Activated T-cell treated with anti-CD3 and anti-CD28 coated beads, Interleukin-2, amount 50 U/mL, for 72 hours (primary cell): ENCODE results near the gene PDGFB. TPM values are rescaled to one million over a fixed set of nuclear protein-coding genes. Genes with fewer than 3 reads are reported as not detected.

Source experiments
- ATAC-seq, 2 donors: fragments of 150-1000 bp; cut with Tn5 transposase; replicated peaks in 1 of 2; 2 replicates each; pipeline ENCODE4 v1.10.0; 2021; ENCODE audit warnings: moderate library complexity in 2 of 2, mild to moderate bottlenecking in 1 of 2
- DNase-seq, 2 donors: peaks; one replicate each; pipeline ENCODE4 v3.0.0; 2021 to 2022; ENCODE audit warnings: mixed read lengths in 1 of 2
- H3K27ac Mint-ChIP-seq: one replicate; pipeline ENCODE4 v1.8.0; 2022; ENCODE audit warnings: mild to moderate bottlenecking, moderate library complexity, mixed read lengths
- H3K27me3 Mint-ChIP-seq: one replicate; pipeline ENCODE4 v1.8.0; 2022; ENCODE audit warnings: low read depth, mixed read lengths
- H3K36me3 Mint-ChIP-seq, 2 donors: one replicate each; pipeline ENCODE4 v1.8.0; 2022; ENCODE audit warnings: mixed read lengths in 2 of 2, mild to moderate bottlenecking in 1 of 2; ENCODE audit not compliant: insufficient read depth in 2 of 2
- H3K4me1 Mint-ChIP-seq: one replicate; pipeline ENCODE4 v1.8.0; 2022; ENCODE audit warnings: low read depth, mixed read lengths
- H3K4me3 Mint-ChIP-seq, 2 donors: one replicate each; pipeline ENCODE4 v1.8.0; 2022; ENCODE audit warnings: mild to moderate bottlenecking in 2 of 2, mixed read lengths in 2 of 2, moderate library complexity in 2 of 2
- H3K9me3 Mint-ChIP-seq, 2 donors: one replicate each; pipeline ENCODE4 v1.8.0; 2022; ENCODE audit warnings: mixed read lengths in 2 of 2
- total RNA-seq, 2 donors: library from RNA; stranded (reverse); gene quantifications; one replicate each; pipeline ENCODE4 v1.2.3, GENCODE V29; 2022

Gene PDGFB
- total RNA-seq, 2 donors from 2014 or later: 2.9 to 4.6 TPM

DNA sequence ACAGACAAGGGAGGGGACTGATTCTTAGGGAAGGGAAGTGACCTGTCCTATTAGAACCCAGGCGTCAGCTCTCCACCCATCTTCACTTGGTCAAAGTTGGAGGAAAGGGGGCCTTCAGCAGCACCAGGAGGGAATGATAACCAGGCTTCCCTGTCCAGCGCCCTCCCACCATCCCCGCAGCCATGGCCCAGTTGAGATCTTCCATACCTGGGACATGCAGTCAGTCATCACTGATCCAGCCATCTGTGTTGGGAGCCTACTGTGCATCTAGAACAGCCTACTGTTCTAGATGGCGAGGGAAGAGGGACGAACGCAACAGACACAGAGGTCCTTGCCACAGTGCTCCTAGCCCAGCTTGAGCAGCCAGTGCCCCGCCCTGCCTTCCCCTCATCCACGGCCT is 40.6 kb downstream of the PDGFB start:
- ATAC-seq (no peak), DNase-seq (no peak)
- Mint-ChIP-seq H3K4me3 (no peak overlapping the region), H3K36me3 (no peaks in the 10 kb centered on the region), H3K4me1 (peaks cover 26% of the 10 kb centered on the region), H3K9me3 (no peaks in the 10 kb centered on the region), H3K27me3 (peaks cover 18% of the 10 kb centered on the region), H3K27ac (no peak overlapping the region)

DNA sequence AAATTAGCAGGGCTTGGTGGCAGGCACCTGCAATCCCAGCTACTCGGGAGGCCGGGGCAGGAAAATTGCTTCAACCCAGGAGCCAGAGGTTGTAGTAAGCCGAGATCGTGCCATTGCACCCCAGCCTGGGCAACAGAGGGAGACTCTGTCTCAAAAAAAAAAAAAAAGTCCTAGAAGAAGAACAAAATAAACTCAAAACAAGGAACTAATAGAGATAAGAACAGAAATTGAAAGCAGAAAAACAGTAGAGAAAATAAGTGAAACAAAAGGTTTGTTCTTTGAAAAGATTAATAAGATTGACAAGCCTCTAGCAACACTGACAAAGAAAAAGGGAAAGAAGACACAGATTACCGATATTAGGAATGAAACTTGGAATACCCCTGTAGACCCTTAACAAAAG is 47.2 kb downstream of the PDGFB start:
- Mint-ChIP-seq H3K27ac (no peak overlapping the region), H3K9me3 (peaks cover 0 to 3% of the 10 kb centered on the region in 2 donors), H3K27me3 (no peaks in the 10 kb centered on the region), H3K4me3 (no peak overlapping the region), H3K36me3 (peaks cover 3% of the 10 kb centered on the region in 2 donors), H3K4me1 (no peaks in the 10 kb centered on the region)
- ATAC-seq (no peak), DNase-seq (no peak)

DNA sequence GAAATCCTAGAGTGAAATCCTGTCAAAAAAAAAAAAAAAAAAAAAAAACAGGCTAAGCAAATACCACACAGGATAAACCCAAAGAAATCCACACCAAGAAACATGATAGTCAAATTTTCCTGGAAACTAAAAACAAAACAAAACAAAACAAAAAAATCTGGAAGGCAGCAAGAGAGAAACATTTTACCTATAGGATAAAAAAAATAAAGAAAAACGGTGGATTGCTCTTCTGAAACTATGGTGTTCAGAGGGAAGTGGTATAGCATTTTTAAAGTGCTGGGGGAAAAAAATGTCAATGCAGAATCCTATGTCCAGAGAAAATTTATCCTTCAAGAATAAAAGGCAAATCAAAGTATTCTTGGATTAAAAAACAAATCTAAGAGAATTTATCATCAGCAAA is 50.7 kb downstream of the PDGFB start:
- H3K4me3 Mint-ChIP-seq: no peak overlapping the region
- H3K4me1 Mint-ChIP-seq: no peaks in the 10 kb centered on the region
- ATAC-seq: no peak
- peaks cover 3% of the 10 kb centered on the region in 2 donors for H3K36me3 Mint-ChIP-seq
- no peaks in the 10 kb centered on the region for H3K27me3 Mint-ChIP-seq
- DNase-seq: no peak
- H3K27ac Mint-ChIP-seq: peak overlapping the region; percentile 39
- peaks cover 0 to 3% of the 10 kb centered on the region in 2 donors for H3K9me3 Mint-ChIP-seq

DNA sequence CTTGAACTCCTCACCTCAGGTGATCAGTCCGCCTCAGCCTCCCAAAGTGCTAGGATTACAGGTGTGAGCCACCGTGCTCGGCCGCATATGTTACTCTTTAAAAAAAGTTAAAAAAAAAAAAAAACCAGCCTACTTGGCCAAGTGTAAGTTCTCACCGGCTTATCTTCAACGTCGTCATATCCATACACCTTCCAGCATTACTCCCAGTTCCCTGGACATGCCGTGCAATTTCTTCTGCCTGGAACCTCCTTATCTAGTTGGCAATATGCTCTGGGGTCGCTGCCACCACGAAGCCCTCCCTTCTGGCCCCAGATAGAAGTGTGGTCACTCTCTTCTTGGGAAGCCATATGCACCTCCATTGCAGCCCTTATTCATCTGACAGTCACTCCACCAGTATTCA is 56.0 kb downstream of the PDGFB start:
- H3K36me3 Mint-ChIP-seq: peaks cover 0 to 3% of the 10 kb centered on the region in 2 donors
- no peak overlapping the region for H3K4me3 Mint-ChIP-seq
- no peaks in the 10 kb centered on the region for H3K4me1 Mint-ChIP-seq
- no peaks in the 10 kb centered on the region for H3K9me3 Mint-ChIP-seq
- H3K27ac Mint-ChIP-seq: no peak overlapping the region
- ATAC-seq (no peak), DNase-seq (no peak)
- no peaks in the 10 kb centered on the region for H3K27me3 Mint-ChIP-seq

DNA sequence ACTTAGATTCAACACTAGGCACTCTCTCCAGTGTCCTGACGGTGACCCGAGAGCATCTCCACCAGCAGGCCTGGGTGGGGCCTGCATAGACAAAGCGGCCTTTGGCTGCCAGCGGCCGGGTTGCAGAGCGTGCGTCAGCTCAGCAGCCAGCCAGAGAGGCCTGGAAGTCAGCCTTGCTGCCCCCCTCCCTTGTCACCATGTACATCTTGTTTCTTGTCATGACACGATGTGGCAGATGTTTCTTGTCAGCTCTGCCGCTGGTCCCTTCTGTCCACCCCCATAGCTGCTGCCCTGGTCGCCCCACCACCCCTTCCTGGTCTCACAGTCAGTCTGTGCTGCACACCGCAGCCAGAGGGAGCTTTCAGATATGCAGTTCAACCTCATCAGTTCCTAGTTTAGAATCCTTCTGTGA is 59.2 kb downstream of the PDGFB start:
- no peak overlapping the region for H3K27ac Mint-ChIP-seq
- H3K4me1 Mint-ChIP-seq: no peaks in the 10 kb centered on the region
- H3K36me3 Mint-ChIP-seq: peaks cover 0 to 1% of the 10 kb centered on the region in 2 donors
- DNase-seq (no peak), ATAC-seq (no peak)
- H3K9me3 Mint-ChIP-seq: no peaks in the 10 kb centered on the region
- no peaks in the 10 kb centered on the region for H3K27me3 Mint-ChIP-seq
- H3K4me3 Mint-ChIP-seq: no peak overlapping the region

DNA sequence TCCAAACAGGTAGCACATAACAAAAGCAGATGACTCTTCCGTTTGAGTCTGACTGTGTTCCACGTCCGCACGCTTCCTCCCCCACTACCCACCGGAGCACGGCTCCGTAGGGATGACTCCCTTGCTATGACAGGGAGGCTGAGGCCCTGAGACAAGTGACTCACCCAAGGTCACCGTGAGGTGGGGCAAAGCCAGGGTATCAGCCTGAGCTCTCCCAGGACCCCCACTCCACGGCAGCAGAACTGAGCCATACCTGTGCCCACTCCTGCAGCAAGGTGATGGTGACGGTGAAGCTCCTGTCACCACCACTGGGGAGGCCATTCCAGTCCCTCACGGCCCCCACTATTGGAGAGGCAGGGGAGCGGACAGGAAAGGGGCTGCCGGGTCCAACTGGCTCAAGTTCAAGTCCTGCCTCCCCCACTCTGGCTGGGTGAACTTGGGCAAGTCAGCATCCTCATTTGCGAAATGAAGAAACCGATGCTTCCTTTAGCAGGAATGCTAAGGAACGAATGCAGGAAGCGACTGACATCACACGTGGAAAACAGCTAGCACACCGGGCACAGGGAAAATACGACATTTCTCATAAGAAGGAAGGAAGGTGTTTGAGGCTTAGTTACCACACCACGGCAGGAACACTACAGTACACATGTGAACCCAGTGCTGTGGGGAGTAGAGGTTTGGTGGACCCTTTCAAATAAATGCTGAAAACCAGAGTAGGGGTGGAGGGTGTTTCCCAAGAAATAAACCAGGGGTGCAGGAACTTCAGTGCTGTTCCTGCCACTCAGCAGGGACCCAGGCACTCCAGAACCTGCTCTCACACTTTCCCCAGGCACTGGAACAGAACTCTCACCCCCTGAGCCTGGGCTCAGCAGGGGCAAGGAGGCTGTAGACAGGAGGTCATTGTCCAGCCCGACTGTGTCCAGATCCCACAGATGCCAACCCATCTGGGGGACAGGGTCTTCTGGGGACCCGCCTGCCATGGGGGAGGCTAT is 59.9 kb downstream of the PDGFB start:
- H3K27me3 Mint-ChIP-seq: no peaks in the 10 kb centered on the region
- no peak overlapping the region for H3K4me3 Mint-ChIP-seq
- H3K9me3 Mint-ChIP-seq: no peaks in the 10 kb centered on the region
- H3K36me3 Mint-ChIP-seq: peaks cover 0 to 1% of the 10 kb centered on the region in 2 donors
- DNase-seq (no peak), ATAC-seq (no peak)
- no peak overlapping the region for H3K27ac Mint-ChIP-seq
- H3K4me1 Mint-ChIP-seq: no peaks in the 10 kb centered on the region

DNA sequence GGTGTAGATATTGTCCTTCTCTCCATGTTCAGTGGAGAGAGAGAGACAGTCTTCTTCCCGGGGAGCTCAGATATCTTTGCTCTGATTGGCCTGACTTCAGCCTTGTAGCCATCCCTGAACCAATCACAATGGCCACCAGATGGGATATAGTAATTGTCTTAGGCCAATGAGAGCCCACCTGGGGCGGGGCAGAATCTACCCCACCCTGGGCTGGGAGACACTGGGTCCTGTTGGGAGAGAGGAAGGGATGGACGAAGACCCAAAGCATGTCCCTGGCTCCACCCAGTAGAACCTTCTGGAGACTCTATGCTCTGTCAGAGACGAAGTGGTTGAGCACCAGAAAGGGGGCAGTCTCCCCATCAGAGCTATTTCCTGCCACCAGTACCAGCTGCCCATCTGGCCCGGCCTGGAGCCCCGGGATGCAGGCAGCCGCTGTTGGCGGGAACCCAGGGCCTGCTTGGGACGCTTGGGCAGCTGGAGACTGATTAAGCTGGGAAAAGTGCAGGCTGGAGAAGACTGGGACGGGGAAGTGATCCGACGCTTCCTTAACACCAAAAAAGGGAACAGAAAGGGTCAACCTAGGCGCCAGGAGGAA is 60.7 kb downstream of the PDGFB start:
- ATAC-seq: no peak
- H3K4me3 Mint-ChIP-seq: no peak overlapping the region
- H3K27ac Mint-ChIP-seq: no peak overlapping the region
- no peak for DNase-seq
- no peaks in the 10 kb centered on the region for H3K4me1 Mint-ChIP-seq
- no peaks in the 10 kb centered on the region for H3K27me3 Mint-ChIP-seq
- peaks cover 0 to 1% of the 10 kb centered on the region in 2 donors for H3K36me3 Mint-ChIP-seq
- no peaks in the 10 kb centered on the region for H3K9me3 Mint-ChIP-seq

DNA sequence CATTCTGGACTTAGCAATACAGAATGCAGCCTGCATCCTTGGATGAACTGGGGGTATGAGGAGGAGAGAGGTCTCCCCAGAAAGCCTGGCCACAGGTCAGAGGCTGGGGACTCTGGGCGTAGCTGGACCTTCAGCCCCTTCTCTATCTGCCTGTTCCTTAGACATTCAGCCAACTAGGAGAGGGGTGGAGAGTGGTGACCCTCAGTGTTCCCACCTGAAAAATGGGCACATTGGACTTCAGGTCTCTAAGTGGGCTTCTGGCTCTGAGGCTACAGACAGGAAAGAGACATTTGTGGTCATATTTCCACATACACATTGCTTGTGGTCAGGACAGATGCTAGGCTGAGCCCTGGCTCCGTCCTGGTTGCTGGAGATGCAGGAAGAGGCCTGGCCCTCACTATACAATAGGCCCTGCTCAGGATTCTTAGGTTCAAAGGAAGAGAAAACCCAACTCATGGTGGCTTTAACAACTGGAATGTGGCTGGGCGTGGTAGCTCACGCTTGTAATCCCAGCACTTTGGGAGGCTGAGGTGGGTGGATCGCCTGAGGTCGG is 62.2 kb downstream of the PDGFB start:
- Mint-ChIP-seq H3K27me3 (no peaks in the 10 kb centered on the region), H3K36me3 (peaks cover 0 to 1% of the 10 kb centered on the region in 2 donors), H3K4me1 (peaks cover 6% of the 10 kb centered on the region), H3K27ac (no peak overlapping the region), H3K4me3 (no peak overlapping the region), H3K9me3 (no peaks in the 10 kb centered on the region)
- ATAC-seq (no peak), DNase-seq (no peak)

DNA sequence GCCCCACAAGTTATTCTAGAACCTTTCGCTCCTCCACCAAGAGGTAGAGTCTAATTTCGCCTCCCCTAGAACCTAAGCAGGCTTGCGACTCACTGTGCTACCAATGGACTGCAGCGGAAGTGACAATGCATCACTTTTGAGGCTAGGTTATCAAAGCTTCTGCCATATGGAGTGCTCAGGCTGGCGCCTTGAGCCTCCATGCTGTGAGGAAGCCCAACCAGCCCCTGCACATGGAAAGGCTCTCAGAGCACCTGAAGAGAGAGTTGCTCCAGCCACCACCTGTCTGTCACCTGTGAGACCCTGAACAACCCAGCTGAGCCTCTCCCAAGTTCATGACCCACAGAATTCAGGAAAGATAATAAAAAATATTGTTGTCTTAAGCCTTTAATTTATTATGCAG is 63.0 kb downstream of the PDGFB start:
- no peaks in the 10 kb centered on the region for H3K9me3 Mint-ChIP-seq
- DNase-seq: no peak
- no peak overlapping the region for H3K27ac Mint-ChIP-seq
- peaks cover 0 to 1% of the 10 kb centered on the region in 2 donors for H3K36me3 Mint-ChIP-seq
- no peak overlapping the region for H3K4me3 Mint-ChIP-seq
- no peaks in the 10 kb centered on the region for H3K27me3 Mint-ChIP-seq
- ATAC-seq: no peak
- peaks cover 6% of the 10 kb centered on the region for H3K4me1 Mint-ChIP-seq

DNA sequence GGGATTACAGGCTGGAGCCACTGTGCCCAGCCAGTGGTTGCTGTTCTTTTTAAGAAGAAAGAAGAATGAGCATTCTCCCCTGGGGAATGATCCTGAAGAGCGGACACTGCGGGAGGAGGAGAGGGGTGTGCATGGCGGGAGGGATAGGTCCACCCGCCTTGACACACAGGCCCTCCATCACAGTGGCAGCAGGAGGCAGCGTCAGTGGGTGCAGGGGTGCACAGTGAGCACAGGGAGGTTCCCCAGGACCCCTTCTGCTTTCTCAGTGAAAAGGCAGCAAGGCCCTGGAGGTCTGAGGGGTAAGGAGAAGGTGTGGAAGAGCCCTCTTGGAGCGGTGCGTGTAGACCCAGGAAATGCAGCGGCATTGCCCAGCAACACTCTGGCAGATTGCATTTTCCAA is 63.4 kb downstream of the PDGFB start:
- Mint-ChIP-seq H3K36me3 (peaks cover 0 to 1% of the 10 kb centered on the region in 2 donors), H3K27ac (no peak overlapping the region), H3K4me1 (peaks cover 6% of the 10 kb centered on the region), H3K27me3 (no peaks in the 10 kb centered on the region), H3K9me3 (no peaks in the 10 kb centered on the region), H3K4me3 (no peak overlapping the region)
- no peak for ATAC-seq
- DNase-seq: no peak

DNA sequence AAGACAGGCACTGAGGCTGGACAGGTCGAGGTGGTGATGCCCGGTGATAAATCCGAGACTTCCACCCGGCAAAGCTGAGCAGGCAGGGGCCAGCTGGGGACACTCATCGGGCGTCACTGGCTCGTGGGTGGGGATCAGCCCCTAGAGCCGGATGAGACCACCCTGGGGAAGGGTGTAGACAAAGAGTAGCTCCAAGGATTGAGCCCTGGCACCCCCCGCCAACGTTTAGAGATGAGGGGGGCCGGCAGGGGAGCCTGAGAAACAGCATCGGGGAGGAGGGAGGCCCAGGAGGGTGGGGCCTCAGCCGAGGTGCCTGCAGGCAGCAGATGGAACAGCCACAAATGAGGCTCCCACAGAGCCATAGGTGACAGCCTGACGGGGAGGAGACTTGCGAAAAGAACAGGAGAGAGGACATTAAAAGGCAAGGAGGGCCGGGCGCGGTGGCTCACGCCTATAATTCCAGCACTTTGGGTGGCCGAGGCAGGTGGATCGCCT is 64.9 kb downstream of the PDGFB start:
- H3K4me3 Mint-ChIP-seq: no peak overlapping the region
- peaks cover 6% of the 10 kb centered on the region for H3K4me1 Mint-ChIP-seq

DNA sequence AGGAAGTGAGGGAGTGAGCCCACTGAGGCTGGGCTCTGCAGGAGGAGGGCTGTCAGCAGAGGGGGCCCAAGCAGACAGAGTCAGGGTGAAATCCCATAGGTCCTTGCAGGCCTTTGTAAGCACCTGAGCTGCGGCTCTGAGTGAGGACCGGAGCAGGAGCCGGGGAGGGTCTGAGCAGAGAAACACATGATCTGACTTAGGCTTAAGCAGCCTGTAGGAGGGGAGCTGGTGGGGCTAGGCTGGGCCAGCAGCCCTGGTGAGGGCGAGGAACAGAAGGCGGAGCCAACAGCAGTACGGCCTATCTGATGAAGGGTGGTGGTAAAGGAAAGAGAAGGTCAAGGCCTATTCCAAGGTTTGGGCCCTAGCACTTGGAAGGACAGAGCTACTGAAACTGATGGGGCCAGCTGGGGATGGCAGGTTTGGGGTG is 65.4 kb downstream of the PDGFB start:
- H3K4me3 Mint-ChIP-seq: no peak overlapping the region
- H3K36me3 Mint-ChIP-seq: peaks cover 0 to 1% of the 10 kb centered on the region in 2 donors
- H3K9me3 Mint-ChIP-seq: no peaks in the 10 kb centered on the region
- DNase-seq (no peak), ATAC-seq (no peak)
- peaks cover 11% of the 10 kb centered on the region for H3K4me1 Mint-ChIP-seq
- no peaks in the 10 kb centered on the region for H3K27me3 Mint-ChIP-seq
- H3K27ac Mint-ChIP-seq: no peak overlapping the region

More for the DNA sequence above, 64.9 kb downstream of the PDGFB start:
- H3K27ac Mint-ChIP-seq: no peak overlapping the region
- no peak for DNase-seq
- ATAC-seq: no peak
- H3K9me3 Mint-ChIP-seq: no peaks in the 10 kb centered on the region
- peaks cover 0 to 1% of the 10 kb centered on the region in 2 donors for H3K36me3 Mint-ChIP-seq
- H3K27me3 Mint-ChIP-seq: no peaks in the 10 kb centered on the region
